SK-N-SH (cell line): ENCODE measurements around the gene OR1N2. TPM values are rescaled to one million over a fixed set of nuclear protein-coding genes. Genes with fewer than 3 reads are reported as not detected.
"Not testable (repeated sequence)": the region's sequence is repeated elsewhere in the genome, so short reads cannot be mapped to it uniquely, and the experiment has no call there.

Experiments used
- CTCF ChIA-PET: fragments of 300-600, 350-600 bp; formaldehyde crosslinking; extraction: SDS; loops from one replicate; lab custom pipeline; 2021; lab: Yijun Ruan, JAX
- POLR2A ChIA-PET: fragments of 350-600 bp; sonication (Branson Sonifier 250); formaldehyde crosslinking; extraction: SDS; loops from one replicate; lab custom pipeline; 2020; ENCODE audit warnings: antibody characterized with exemption, inconsistent platforms; lab: Yijun Ruan, JAX
- DNase-seq: peaks from one replicate; pipeline ENCODE4 v3.0.0; 2012
- H2AFZ ChIP-seq: fragments of 200-600 bp; sonication (generic); 2 replicates; pipeline ENCODE4 v1.8.1; 2016; ENCODE audit warnings: antibody characterized with exemption, mild to moderate bottlenecking, low read depth
- H3F3A ChIP-seq: fragments of 200-600 bp; sonication (generic); replicated peaks from 2 replicates; pipeline ENCODE3; 2016; ENCODE audit warnings: antibody characterized with exemption, mild to moderate bottlenecking; ENCODE audit not compliant: insufficient read depth
- H3K27ac ChIP-seq, 2 experiments: fragments of 200-500 bp in 1 of 2; fragments of 200-600 bp in 1 of 2; sonication (Bioruptor generic) in 1 of 2; sonication (generic), shearing (Covaris generic) in 1 of 2; 2 replicates each; pipeline versions ENCODE4 v1.5.1 to v1.6.1; 2014 to 2016; ENCODE audit warnings: low read depth in 2 of 2, inconsistent platforms in 1 of 2, low read length in 1 of 2, mild to moderate bottlenecking in 1 of 2, mixed read lengths in 1 of 2
- H3K27me3 ChIP-seq: fragments of 200-600 bp; sonication (generic), shearing (Covaris generic); 2 replicates; pipeline ENCODE4 v1.6.1; 2016; ENCODE audit warnings: mixed run types; ENCODE audit not compliant: insufficient read depth
- H3K36me3 ChIP-seq, 2 experiments: fragments of 200-500 bp in 1 of 2; fragments of 200-600 bp in 1 of 2; sonication (Bioruptor generic) in 1 of 2; sonication (generic) in 1 of 2; replicated peaks in 1 of 2; 2 replicates each; pipeline versions ENCODE3 to v1.5.1; 2014 to 2016; ENCODE audit warnings: low read length in 1 of 2, mild to moderate bottlenecking in 1 of 2; ENCODE audit not compliant: insufficient read depth in 2 of 2, control insufficient read depth in 1 of 2
- H3K4me1 ChIP-seq, 2 experiments: fragments of 200-500 bp in 1 of 2; fragments of 200-600 bp in 1 of 2; sonication (Bioruptor generic) in 1 of 2; sonication (generic), shearing (Covaris generic) in 1 of 2; 2 replicates each; pipeline versions ENCODE4 v1.5.1 to v1.6.1; 2014 to 2016; ENCODE audit warnings: low read depth in 1 of 2, low read length in 1 of 2, mixed run types in 1 of 2; ENCODE audit not compliant: insufficient read depth in 2 of 2, control insufficient read depth in 1 of 2
- H3K4me2 ChIP-seq: fragments of 200-600 bp; sonication (generic), shearing (Covaris generic); 2 replicates; pipeline ENCODE4 v1.6.1; 2017; ENCODE audit warnings: mixed run types
- H3K4me3 ChIP-seq, 2 experiments: fragments of 200-500 bp in 1 of 2; fragments of 200-600 bp in 1 of 2; sonication (Bioruptor generic) in 1 of 2; sonication (generic), shearing (Covaris generic) in 1 of 2; 2 replicates each; pipeline versions ENCODE4 v1.5.1 to v1.8.1; 2014 to 2016; ENCODE audit warnings: low read depth in 2 of 2, inconsistent platforms in 1 of 2, low read length in 1 of 2, mild to moderate bottlenecking in 1 of 2, mixed read lengths in 1 of 2, moderate library complexity in 1 of 2
- H3K79me2 ChIP-seq: fragments of 200-600 bp; sonication (generic); 2 replicates; pipeline ENCODE4 v1.8.1; 2017; ENCODE audit warnings: mild to moderate bottlenecking; ENCODE audit not compliant: insufficient read depth
- H3K9ac ChIP-seq: fragments of 200-600 bp; sonication (generic); 2 replicates; pipeline ENCODE4 v1.6.1; 2017; ENCODE audit warnings: mixed run types
- H3K9me2 ChIP-seq: fragments of 200-600 bp; sonication (generic); 2 replicates; pipeline ENCODE4 v1.6.1; 2017; ENCODE audit warnings: mixed run types
- H3K9me3 ChIP-seq: fragments of 200-600 bp; sonication (generic); 2 replicates; pipeline ENCODE4 v1.6.1; 2017; ENCODE audit warnings: mixed run types, mild to moderate bottlenecking, moderate library complexity
- H4K20me1 ChIP-seq: fragments of 200-600 bp; sonication (generic); 2 replicates; pipeline ENCODE4 v1.6.1; 2017; ENCODE audit warnings: mild to moderate bottlenecking, mixed run types; ENCODE audit not compliant: insufficient read depth
- CHD2 ChIP-seq: fragments of 150-350 bp; IDR thresholded peaks from 2 replicates; pipeline ENCODE4 v1.6.1; 2018; ENCODE audit warnings: low read length; ENCODE audit not compliant: partially characterized antibody
- ELF1 ChIP-seq: IDR thresholded peaks from 2 replicates; pipeline ENCODE4 v1.4.0; 2012
- FOSL2 ChIP-seq: IDR thresholded peaks from 2 replicates; pipeline ENCODE4 v1.4.0; 2012; ENCODE audit warnings: low read depth, mild to moderate bottlenecking, moderate library complexity, borderline replicate concordance
- GABPA ChIP-seq: IDR thresholded peaks from 2 replicates; pipeline ENCODE4 v1.4.0; 2012; ENCODE audit warnings: low read depth, mild to moderate bottlenecking
- MEF2A ChIP-seq: IDR thresholded peaks from 2 replicates; pipeline ENCODE4 v1.4.0; 2012; ENCODE audit warnings: low read depth, borderline replicate concordance
- NRF1 ChIP-seq: IDR thresholded peaks from 2 replicates; pipeline ENCODE4 v1.6.1; 2012; ENCODE audit warnings: low read depth, mild to moderate bottlenecking, low read length
- POLR2AphosphoS5 ChIP-seq: IDR thresholded peaks from 2 replicates; pipeline ENCODE4 v1.6.1; 2012; ENCODE audit warnings: low read depth, low read length
- REST ChIP-seq: IDR thresholded peaks from 2 replicates; pipeline ENCODE4 v1.6.1; 2012; ENCODE audit warnings: mild to moderate bottlenecking, low read depth, low read length, moderate library complexity
- RXRA ChIP-seq: IDR thresholded peaks from 2 replicates; pipeline ENCODE4 v1.4.0; 2012; ENCODE audit warnings: low read depth, mild to moderate bottlenecking, borderline replicate concordance
- SIN3A ChIP-seq: IDR thresholded peaks from 2 replicates; pipeline ENCODE4 v1.6.1; 2012; ENCODE audit warnings: low read depth, mild to moderate bottlenecking, low read length, moderate library complexity, borderline replicate concordance
- SMC3 ChIP-seq: IDR thresholded peaks from 2 replicates; pipeline ENCODE4 v1.6.1; 2012; ENCODE audit warnings: low read depth, low read length, improper control_type of control experiment
- TCF12 ChIP-seq: IDR thresholded peaks from 2 replicates; pipeline ENCODE4 v1.4.0; 2012
- WGBS: methylation state at CpG from one replicate; pipeline ENCODE4 v1.1.6; 2017; ENCODE audit warnings: low lambda C conversion rate; 5-methylcytosine and 5-hydroxymethylcytosine counted together
- polyA plus RNA-seq, 3 experiments: library from polyadenylated mRNA; depleted of rRNA; stranded (reverse); fragments of >200 nt; gene quantifications; 2 replicates each; pipeline ENCODE4 v1.2.3, GENCODE V29; 2012

The OR1N2 gene
- polyA plus RNA-seq, 1 of the 3 experiments (the other 2 are of a cell fraction), result not detected

GRCh38 chr9:122527193-122527592 lies 25.7 kb upstream of the OR1N2 start, which contains the start of gene OR1N1:
TSS of gene OR1N1 (minus strand) at chr9:122527293. CDS start at chr9:122527293, 0 bp downstream.
- no peak for TF ChIP-seq CHD2
- TF ChIP-seq, all 33 proteins: peak for 0
- 7% methylated on average over 3 of the region's 3 CpGs for WGBS
- H2AFZ ChIP-seq, result no peak within 1 kb of the TSS
- ChIA-PET CTCF (interaction anchor here (1.4 kb wide), 1 partner anchor 29 kb away, joined by 4 read pairs; no protein-coding TSS in a partner anchor), POLR2A (no interaction called here)
- no peaks in the 10 kb centered on the region for H3K79me2 ChIP-seq
- H3K9me3 ChIP-seq, result no peaks in the 10 kb centered on the region
- H3K4me3 ChIP-seq, result no peak within 1 kb of the TSS
- no peaks in the 10 kb centered on the region for H4K20me1 ChIP-seq
- DNase-seq, result no peak
- no peaks in the 10 kb centered on the region for H3K9me2 ChIP-seq
- H3K4me2 ChIP-seq, result no peak within 1 kb of the TSS
- H3K36me3 ChIP-seq, result no peaks in the 10 kb centered on the region
- H3K27ac ChIP-seq, result no peak within 1 kb of the TSS
- no peak within 1 kb of the TSS for H3K9ac ChIP-seq
- no peaks in the 10 kb centered on the region for H3F3A ChIP-seq
- no peaks in the 10 kb centered on the region for H3K4me1 ChIP-seq
- peaks cover 8% of the 10 kb centered on the region for H3K27me3 ChIP-seq

- H3K4me3 ChIP-seq, DNase-seq, H3K4me1 ChIP-seq, H3K27ac ChIP-seq, H3K79me2 ChIP-seq, H2AFZ ChIP-seq, H3K9me3 ChIP-seq, POLR2A ChIA-PET, H3F3A ChIP-seq, H3K36me3 ChIP-seq, H3K9me2 ChIP-seq, H4K20me1 ChIP-seq, H3K4me2 ChIP-seq, H3K9ac ChIP-seq: not testable (repeated sequence)
- CTCF ChIA-PET, result interaction anchor here (0.8 kb wide), 1 partner anchor 33 kb away, joined by 3 read pairs; no protein-coding TSS in a partner anchor
- 53% methylated on average over 4 of the region's 4 CpGs for WGBS
- H3K27me3 ChIP-seq, result peaks cover 17% of the 10 kb centered on the region
Measured at GRCh38 chr9:122531157-122531556, 21.8 kb upstream of the OR1N2 start.

- WGBS, result 19% methylated on average over 1 of the region's 1 CpG
- Histone ChIP-seq H3K27me3 (peaks cover 10% of the 10 kb centered on the region; the same call in 1 of the 2 replicates), H3K4me2 (no peak overlapping the region), H2AFZ (no peak overlapping the region), H3K9ac (no peak overlapping the region), H3K9me2 (no peaks in the 10 kb centered on the region), H4K20me1 (no peaks in the 10 kb centered on the region), H3K9me3 (no peaks in the 10 kb centered on the region), H3K4me1 (no peaks in the 10 kb centered on the region), H3K79me2 (no peaks in the 10 kb centered on the region), H3K4me3 (no peak overlapping the region), H3F3A (no peaks in the 10 kb centered on the region), H3K36me3 (no peaks in the 10 kb centered on the region), H3K27ac (no peak overlapping the region)
- no peak for TF ChIP-seq REST
- TF ChIP-seq RXRA, result no peak
- no peak for TF ChIP-seq SMC3
- TF ChIP-seq NRF1, result no peak
- no peak for TF ChIP-seq FOSL2
- TF ChIP-seq ELF1, result no peak
- TF ChIP-seq POLR2AphosphoS5, result no peak
- TF ChIP-seq TCF12, result no peak
- TF ChIP-seq SIN3A, result no peak
- no peak for TF ChIP-seq GABPA
- no peak for TF ChIP-seq MEF2A
- DNase-seq, result no peak
- ChIA-PET POLR2A (no interaction called here), CTCF (no interaction called here)
Measured at GRCh38 chr9:122536134-122536533, 16.8 kb upstream of the OR1N2 start.

- H3K36me3 ChIP-seq, H3K9me3 ChIP-seq, H3K9me2 ChIP-seq, H3K4me3 ChIP-seq, H3K4me1 ChIP-seq, H3K27me3 ChIP-seq, H2AFZ ChIP-seq, H3K4me2 ChIP-seq, H3K79me2 ChIP-seq, H3K27ac ChIP-seq, CTCF ChIA-PET, H3F3A ChIP-seq, H4K20me1 ChIP-seq, DNase-seq, POLR2A ChIA-PET, H3K9ac ChIP-seq: not testable (repeated sequence)
- WGBS, result 16% methylated on average over 7 of the region's 7 CpGs
Measured at GRCh38 chr9:122537066-122537465, 15.8 kb upstream of the OR1N2 start.
